ENCODE data around the gene PLCG2.
"Not testable (repeated sequence)": the region's sequence is repeated elsewhere in the genome, so short reads cannot be mapped to it uniquely, and the experiment has no call there.

Gene PLCG2

GRCh38 chr16:81778861-81779535 lies at the start of gene PLCG2:
Gene PLCG2 (plus strand): TSS chr16:81779291. CDS start chr16:81785990, 6,699 bp downstream.
- peak; percentile 60 to 62 for DNase-seq

GRCh38 chr16:81729451-81729850 lies 49.6 kb upstream of the PLCG2 start:
- no peak for DNase-seq

- no peak for DNase-seq
Observed at GRCh38 chr16:81730090-81731051, 48.7 kb upstream of the PLCG2 start.

GRCh38 chr16:81731649-81732048 lies 47.4 kb upstream of the PLCG2 start:
- no peak for DNase-seq

GRCh38 chr16:81732699-81733098 lies 46.4 kb upstream of the PLCG2 start:
- DNase-seq = no peak

GRCh38 chr16:81733295-81733694 lies 45.8 kb upstream of the PLCG2 start:
- no peak for DNase-seq

GRCh38 chr16:81734632-81735434 lies 44.3 kb upstream of the PLCG2 start:
- no peak for DNase-seq

GRCh38 chr16:81737885-81738536 lies 41.1 kb upstream of the PLCG2 start:
- DNase-seq = peak; percentile 59 to 72

- peak; percentile 84 to 85 for DNase-seq
Observed at GRCh38 chr16:81738783-81739496, 40.2 kb upstream of the PLCG2 start.

GRCh38 chr16:81739503-81739902 lies 39.6 kb upstream of the PLCG2 start:
- DNase-seq = no peak

- no peak for DNase-seq
Observed at GRCh38 chr16:81740169-81740568, 38.9 kb upstream of the PLCG2 start.

- DNase-seq = not testable (repeated sequence)
Observed at GRCh38 chr16:81741430-81741770, 37.7 kb upstream of the PLCG2 start.

GRCh38 chr16:81744385-81744784 lies 34.7 kb upstream of the PLCG2 start:
- DNase-seq = no peak

GRCh38 chr16:81744911-81745310 lies 34.2 kb upstream of the PLCG2 start:
- no peak for DNase-seq

GRCh38 chr16:81745704-81746558 lies 33.2 kb upstream of the PLCG2 start:
- DNase-seq = peak; percentile 37 to 46

GRCh38 chr16:81746566-81746965 lies 32.5 kb upstream of the PLCG2 start:
- no peak for DNase-seq

GRCh38 chr16:81748476-81749198 lies 30.5 kb upstream of the PLCG2 start:
- no peak for DNase-seq

- peak; percentile 92 to 95 for DNase-seq
Observed at GRCh38 chr16:81752225-81752875, 26.7 kb upstream of the PLCG2 start.

GRCh38 chr16:81752876-81753227 lies 26.2 kb upstream of the PLCG2 start:
- DNase-seq = no peak

GRCh38 chr16:81754858-81755257 lies 24.2 kb upstream of the PLCG2 start:
- no peak for DNase-seq
